ENCODE measurements around the gene HYAL1.

HYAL1 gene

GRCh38 chr3:50297384-50297775 is 6.0 kb downstream of the HYAL1 start:
- TF ChIP-seq CTCF (conservative IDR thresholded peaks at IDR 0.05; ENCODE audit: low read length): no peak
- DNase-seq (ENCODE audit: low read depth): no peak

GRCh38 chr3:50296721-50297383 is 6.5 kb downstream of the HYAL1 start:
- DNase-seq (ENCODE audit: low read depth): no peak
- no peak overlapping the region for H3K4me3 ChIP-seq (ENCODE audit: low read length)
- no peak for TF ChIP-seq CTCF (conservative IDR thresholded peaks at IDR 0.05; ENCODE audit: low read length)

More at GRCh38 chr3:50297384-50297775, 6.0 kb downstream of the HYAL1 start:
- no peak overlapping the region for H3K4me3 ChIP-seq (ENCODE audit: low read length)

- no peak overlapping the region for H3K4me3 ChIP-seq (ENCODE audit: low read length)
- no peak for DNase-seq (ENCODE audit: low read depth)
- no peak for TF ChIP-seq CTCF (conservative IDR thresholded peaks at IDR 0.05; ENCODE audit: low read length)
These were observed 7.6 kb downstream of the HYAL1 start for GRCh38 chr3:50295553-50296431.

GRCh38 chr3:50294492-50295403 is 8.6 kb downstream of the HYAL1 start:
- TF ChIP-seq CTCF (conservative IDR thresholded peaks at IDR 0.05; ENCODE audit: low read length): no peak
- no peak for DNase-seq (ENCODE audit: low read depth)
- H3K4me3 ChIP-seq (ENCODE audit: low read length): no peak overlapping the region

GRCh38 chr3:50294089-50294488 is 9.3 kb downstream of the HYAL1 start:
- TF ChIP-seq CTCF (conservative IDR thresholded peaks at IDR 0.05; ENCODE audit: low read length): no peak
- no peak overlapping the region for H3K4me3 ChIP-seq (ENCODE audit: low read length)
- no peak for DNase-seq (ENCODE audit: low read depth)

GRCh38 chr3:50293079-50293801 is 10.1 kb downstream of the HYAL1 start:
- TF ChIP-seq CTCF (conservative IDR thresholded peaks at IDR 0.05; ENCODE audit: low read length): no peak
- no peak overlapping the region for H3K4me3 ChIP-seq (ENCODE audit: low read length)
- DNase-seq (ENCODE audit: low read depth): no peak

Measured in AG10803 (cell line).